GM12878 (cell line): Measurements from ENCODE around the gene DPH6. TPM values are rescaled to one million over a fixed set of nuclear protein-coding genes. Genes with fewer than 3 reads are reported as not detected.

Experiments
- ATAC-seq: fragments of 200-7000 bp; cut with Tn5 transposase; 3 replicates; pipeline ENCODE4 v1.9.1; 2020; ENCODE audit warnings: mild to moderate bottlenecking, moderate library complexity
- BruUV-seq: library from RNA; stranded (reverse); fragments of 400-500 nt; replicated peaks from 2 replicates; lab custom pipeline; 2021; lab: Mats Ljungman, UMichigan
- CTCF ChIA-PET: fragments of 300-600 bp; sonication (Branson Sonifier 250); formaldehyde crosslinking; extraction: SDS; loops from one replicate; lab custom pipeline; 2021; ENCODE audit warnings: inconsistent platforms; lab: Yijun Ruan, JAX
- POLR2A ChIA-PET: fragments of 350-600 bp; formaldehyde crosslinking; extraction: SDS; loops from one replicate; lab custom pipeline; 2021; ENCODE audit warnings: inconsistent platforms; lab: Charles Lee
- RAD21 ChIA-PET: fragments of 300-600 bp; sonication (Branson Sonifier 250); formaldehyde crosslinking; loops from one replicate; lab custom pipeline; 2023; ENCODE audit warnings: antibody characterized with exemption; ENCODE audit not compliant: unreplicated experiment; lab: Charles Lee
- SMC1A ChIA-PET: fragments of 300-600 bp; sonication (Branson Sonifier 250); formaldehyde crosslinking; loops from one replicate; lab custom pipeline; 2023; ENCODE audit not compliant: unreplicated experiment, uncharacterized antibody; lab: Charles Lee
- DNase-seq: peaks from one replicate; pipeline ENCODE4 v3.0.0-alpha.2; 2011; ENCODE audit warnings: low read depth, low spot score
- FAIRE-seq: peaks from 3 replicates; lab custom pipeline; 2011; peaks lifted over from hg19 to GRCh38; lab: Jason Lieb, UNC
- H2AFZ ChIP-seq: 2 replicates; pipeline ENCODE4 v1.6.0; 2011; ENCODE audit warnings: low read depth, low read length, control low read depth; ENCODE audit not compliant: control insufficient read depth
- H3K27ac ChIP-seq: 2 replicates; pipeline ENCODE4 v1.5.1; 2011; ENCODE audit warnings: control low read depth; ENCODE audit not compliant: control insufficient read depth, insufficient read depth
- H3K27me3 ChIP-seq, 2 experiments: replicated peaks in 1 of 2; 2 replicates each; pipeline versions ENCODE4 v1.6.0 to v1.6.1; 2011; ENCODE audit warnings: low read length in 1 of 2; ENCODE audit not compliant: control insufficient read depth in 2 of 2, insufficient read depth in 2 of 2
- H3K36me3 ChIP-seq, 2 experiments: 2 replicates each; pipeline ENCODE4 v1.5.1; 2011; ENCODE audit warnings: low read length in 1 of 2; ENCODE audit not compliant: control insufficient read depth in 2 of 2, insufficient read depth in 2 of 2
- H3K4me1 ChIP-seq: 2 replicates; pipeline ENCODE4 v1.6.1; 2011; ENCODE audit warnings: mild to moderate bottlenecking, low read length, moderate library complexity, mixed read lengths; ENCODE audit not compliant: control insufficient read depth, insufficient read depth
- H3K4me2 ChIP-seq: 2 replicates; pipeline ENCODE4 v1.6.0; 2011; ENCODE audit warnings: control low read depth; ENCODE audit not compliant: control insufficient read depth, insufficient read depth
- H3K4me3 ChIP-seq: fragments of 200-600 bp; sonication (generic); 2 replicates; pipeline ENCODE4 v1.5.1; 2016
- H3K79me2 ChIP-seq: 2 replicates; pipeline ENCODE4 v1.6.0; 2011; ENCODE audit warnings: low read length; ENCODE audit not compliant: control insufficient read depth, insufficient read depth
- H3K9ac ChIP-seq: 2 replicates; pipeline ENCODE4 v1.8.0; 2011; ENCODE audit warnings: low read length, control low read depth, mixed read lengths; ENCODE audit not compliant: control insufficient read depth, insufficient read depth
- H3K9me3 ChIP-seq: replicated peaks from 3 replicates; pipeline ENCODE4 v1.5.1; 2011; ENCODE audit warnings: mild to moderate bottlenecking, low read length; ENCODE audit not compliant: control insufficient read depth, insufficient read depth
- H4K20me1 ChIP-seq: 2 replicates; pipeline ENCODE4 v1.6.0; 2011; ENCODE audit not compliant: control insufficient read depth, insufficient read depth
- BACH1 ChIP-seq: fragments of 450-650 bp; IDR thresholded peaks from 2 replicates; pipeline ENCODE4 v1.6.1; 2017; ENCODE audit warnings: mild to moderate bottlenecking, borderline replicate concordance
- BCL11A ChIP-seq: IDR thresholded peaks from 2 replicates; pipeline ENCODE4 v1.6.1; 2011; ENCODE audit warnings: low read depth, low read length
- CEBPB ChIP-seq, 2 experiments: fragments of 150-350 bp in 1 of 2; IDR thresholded peaks; 2 replicates each; pipeline ENCODE4 v1.6.1; 2012 to 2014; ENCODE audit warnings: low read depth in 2 of 2, low read length in 2 of 2, borderline replicate concordance in 1 of 2, inconsistent platforms in 1 of 2
- CREB1 ChIP-seq: IDR thresholded peaks from 2 replicates; pipeline ENCODE4 v1.6.1; 2012; ENCODE audit warnings: low read depth, mild to moderate bottlenecking, inconsistent platforms
- E2F8 ChIP-seq: fragments of 450-650 bp; IDR thresholded peaks from 2 replicates; pipeline ENCODE4 v1.6.1; 2018; ENCODE audit warnings: mild to moderate bottlenecking, low read depth, moderate library complexity; ENCODE audit not compliant: partially characterized antibody
- ESRRA ChIP-seq: IDR thresholded peaks from 2 replicates; pipeline ENCODE4 v1.6.1; 2012; ENCODE audit warnings: mild to moderate bottlenecking, low read length, improper control_type of control experiment
- FOXM1 ChIP-seq: IDR thresholded peaks from 2 replicates; pipeline ENCODE4 v1.6.1; 2012; ENCODE audit warnings: low read depth, mild to moderate bottlenecking, inconsistent platforms, low read length, moderate library complexity
- NBN ChIP-seq: fragments of 450-650 bp; IDR thresholded peaks from 2 replicates; pipeline ENCODE4 v1.6.1; 2016
- PAX8 ChIP-seq: fragments of 450-650 bp; IDR thresholded peaks from 2 replicates; pipeline ENCODE4 v1.6.1; 2017; ENCODE audit warnings: mild to moderate bottlenecking, moderate library complexity
- RB1 ChIP-seq: fragments of 450-650 bp; formaldehyde crosslinking; IDR thresholded peaks from 2 replicates; pipeline ENCODE4 v1.6.1; 2017; ENCODE audit warnings: mild to moderate bottlenecking, borderline replicate concordance
- SMARCA5 ChIP-seq: fragments of 450-650 bp; IDR thresholded peaks from 2 replicates; pipeline ENCODE4 v1.6.1; 2017; ENCODE audit warnings: mild to moderate bottlenecking
- USF1 ChIP-seq: IDR thresholded peaks from 2 replicates; pipeline ENCODE4 v1.6.1; 2011; ENCODE audit warnings: borderline replicate concordance, low read depth, mild to moderate bottlenecking, moderate library complexity, mixed read lengths, low read length; ENCODE audit not compliant: insufficient read depth; ENCODE audit errors: extremely low read length
- USF2 ChIP-seq: IDR thresholded peaks from 2 replicates; pipeline ENCODE4 v1.6.1; 2011; ENCODE audit warnings: low read depth, low read length, improper control_type of control experiment, borderline replicate concordance
- ZNF217 ChIP-seq: fragments of 450-650 bp; IDR thresholded peaks from 2 replicates; pipeline ENCODE4 v1.6.1; 2017; ENCODE audit warnings: antibody characterized with exemption, mild to moderate bottlenecking
- ZNF622 ChIP-seq: fragments of 450-650 bp; IDR thresholded peaks from 2 replicates; pipeline ENCODE4 v1.6.1; 2017; ENCODE audit warnings: mild to moderate bottlenecking, inconsistent platforms
- WGBS: methylation state at CpG from one replicate; pipeline ENCODE4 v1.1.6; 2016; ENCODE audit warnings: low lambda C conversion rate; ENCODE audit not compliant: insufficient replicate concordance, insufficient coverage; ENCODE audit errors: missing lambda C conversion rate; 5-methylcytosine and 5-hydroxymethylcytosine counted together
- in situ Hi-C: fragments of 300-500 bp; cut with MboI; formaldehyde crosslinking; loops from 9 replicates; pipeline ENCODE4 v1.14.3; 2018; ENCODE audit warnings: mixed read lengths
- intact Hi-C: fragments of 100-400 bp; cut with micrococcal nuclease; formaldehyde crosslinking; loops from one replicate; pipeline ENCODE4 v1.14.2; 2022; ENCODE audit not compliant: unreplicated experiment
- polyA plus RNA-seq, 11 experiments: library from polyadenylated mRNA; depleted of rRNA in 4 of 11; unstranded in 6 of 11; stranded (reverse) in 5 of 11; fragments of >200 nt; fragmentation: Nextera tagmentation in 4 of 11; fragmentation: Illumina TruSeq in 1 of 11; extraction: Ambion mirVana in 4 of 11; extraction: Trizol in 1 of 11; gene quantifications; 1 replicate in 1 of 11; 2 replicates in 10 of 11; pipeline versions ENCODE4 v1.2.1 to v1.2.3, GENCODE V29; 2011 to 2016; ENCODE audit warnings: inconsistent platforms in 2 of 11, missing spikeins in 2 of 11, low read depth in 1 of 11
- total RNA-seq, 4 experiments: library from RNA; depleted of rRNA in 3 of 4; stranded (reverse); fragments of >200 nt in 3 of 4; fragmentation: Illumina TruSeq in 1 of 4; extraction: Trizol in 1 of 4; gene quantifications; 2 replicates each; pipeline versions ENCODE4 v1.2.1 to v1.2.3, GENCODE V29; 2013 to 2021

DPH6 gene
- total and polyA plus RNA-seq, 10 of the 15 experiments (the other 5 are each of a cell fraction or from before 2014, with no cell fraction given): 9.0 to 68.5 (median 17.1) TPM

- ChIA-PET SMC1A (no interaction called here), POLR2A (no interaction called here), RAD21 (no interaction called here), CTCF (interaction anchor here (0.8 to 1.1 kb wide), 2 partner anchors 19 to 37 kb away, joined by 3 to 4 read pairs; no protein-coding TSS in a partner anchor)
- Histone ChIP-seq H4K20me1 (no peaks in the 10 kb centered on the region), H3K4me2 (no peak overlapping the region), H3K9ac (no peak overlapping the region), H3K4me3 (no peak overlapping the region), H3K79me2 (no peaks in the 10 kb centered on the region), H3K9me3 (no peaks in the 10 kb centered on the region), H3K27ac (no peak overlapping the region), H2AFZ (no peak overlapping the region), H3K4me1 (no peaks in the 10 kb centered on the region), H3K27me3 (no peaks in the 10 kb centered on the region), H3K36me3 (no peaks in the 10 kb centered on the region)
- DNase-seq (no peak), ATAC-seq (no peak), FAIRE-seq (no peak)
- no TSS peak for BruUV-seq
- TF ChIP-seq FOXM1 (no peak), NBN (no peak), USF1 (no peak), USF2 (no peak), ZNF622 (no peak)
- intact Hi-C loops (no loop called here), in situ Hi-C loops (no loop called here)
- WGBS: 57% methylated on average over 2 of the region's 2 CpGs
These were observed 218.2 kb downstream of the DPH6 start for GRCh38 chr15:35327789-35328188.

- in situ Hi-C loops (no loop called here), intact Hi-C loops (no loop called here)
- H3K36me3 ChIP-seq: no peaks in the 10 kb centered on the region
- H3K9me3 ChIP-seq: no peaks in the 10 kb centered on the region
- H3K79me2 ChIP-seq: no peaks in the 10 kb centered on the region
- no peaks in the 10 kb centered on the region for H4K20me1 ChIP-seq
- H3K4me3 ChIP-seq: no peak overlapping the region
- no peaks in the 10 kb centered on the region for H3K27me3 ChIP-seq
- H3K9ac ChIP-seq: no peak overlapping the region
- ChIA-PET RAD21 (no interaction called here), SMC1A (no interaction called here), POLR2A (no interaction called here), CTCF (no interaction called here)
- no peak overlapping the region for H3K4me2 ChIP-seq
- WGBS: 65% methylated on average over 3 of the region's 3 CpGs
- H2AFZ ChIP-seq: no peak overlapping the region
- DNase-seq (no peak), ATAC-seq (no peak), FAIRE-seq (no peak)
- no peaks in the 10 kb centered on the region for H3K4me1 ChIP-seq
- BruUV-seq: no TSS peak
- H3K27ac ChIP-seq: no peak overlapping the region
- no peak for TF ChIP-seq PAX8
- no peak for TF ChIP-seq CREB1
- TF ChIP-seq CEBPB (IDR thresholded peaks at IDR 0.05; ENCODE audit: borderline replicate concordance in 1 of 2, low read depth in 2 of 2, low read length in 2 of 2): no peak
- TF ChIP-seq SMARCA5: no peak
- TF ChIP-seq E2F8: no peak
- no peak for TF ChIP-seq BACH1
- TF ChIP-seq ZNF217: no peak
- TF ChIP-seq RB1: no peak
- TF ChIP-seq BCL11A: no peak
- TF ChIP-seq ESRRA: no peak
These were observed 220.5 kb downstream of the DPH6 start for GRCh38 chr15:35325374-35325941.
